ENCODE measurements around the gene GALR2.

DNA sequence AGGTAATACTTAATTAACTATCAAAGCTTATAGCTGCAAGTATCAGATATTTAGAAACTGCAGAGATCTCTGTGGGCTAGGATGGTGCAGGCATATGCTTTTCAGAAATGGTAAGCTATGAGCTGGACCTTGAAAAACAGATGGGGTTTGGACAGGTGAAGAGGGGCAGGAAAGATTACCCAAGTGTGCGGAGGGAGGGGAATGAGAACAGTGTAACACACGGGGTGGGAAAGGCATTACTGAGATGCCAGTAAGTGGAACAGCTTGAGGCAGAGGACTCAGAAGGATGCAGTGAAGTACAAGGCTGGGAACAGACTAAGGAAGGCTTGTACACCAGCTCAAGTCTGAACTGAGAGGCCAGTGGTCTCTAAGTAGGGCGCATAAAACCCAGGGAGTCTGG lies 25.3 kb upstream of the GALR2 start:
- TF ChIP-seq POLR2AphosphoS5 (IDR thresholded peaks at IDR 0.05; ENCODE audit: low read depth, low read length) (no peak), CTCF (IDR thresholded peaks at IDR 0.05) (no peak), SIN3A (IDR thresholded peaks at IDR 0.05; ENCODE audit: borderline replicate concordance, insufficient read depth, low read depth, low read length) (no peak), REST (IDR thresholded peaks at IDR 0.05; ENCODE audit: insufficient read depth in 1 of 2, low read depth in 2 of 2, low read length in 1 of 2) (no peak), TCF7L2 (IDR thresholded peaks at IDR 0.05; ENCODE audit: low read depth, low read length) (no peak)

All from Panc1 (cell line).